ENCODE data around the gene GFPT2.

Gene GFPT2

DNA sequence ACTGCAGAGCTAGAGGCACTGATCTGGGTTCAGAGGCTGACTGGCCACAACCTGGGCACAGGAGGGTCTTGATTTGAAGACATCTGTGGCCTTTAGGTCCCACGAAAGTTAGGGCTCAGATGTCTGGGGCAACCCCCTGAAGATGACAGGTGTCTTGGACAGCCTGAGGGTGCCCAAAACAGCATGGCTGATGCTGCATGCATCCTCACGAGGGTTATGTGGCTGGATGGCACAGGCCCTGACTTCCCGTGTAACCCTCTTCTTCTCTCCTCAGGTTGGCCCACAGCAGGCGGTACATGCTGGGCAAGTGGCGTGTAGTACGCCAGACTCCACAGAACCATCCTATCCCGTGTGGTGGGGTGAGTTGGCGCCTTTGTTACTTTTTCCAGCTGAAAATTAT is 29.8 kb upstream of the GFPT2 start:
- Mint-ChIP-seq H3K4me3 (no peak overlapping the region), H3K4me1 (no peaks in the 10 kb centered on the region), H3K36me3 (no peaks in the 10 kb centered on the region), H3K27me3 (peaks cover 6% of the 10 kb centered on the region), H3K27ac (no peak overlapping the region), H3K9me3 (no peaks in the 10 kb centered on the region)
- DNase-seq, result no peak
- CTCF ChIA-PET, result no interaction called here

DNA sequence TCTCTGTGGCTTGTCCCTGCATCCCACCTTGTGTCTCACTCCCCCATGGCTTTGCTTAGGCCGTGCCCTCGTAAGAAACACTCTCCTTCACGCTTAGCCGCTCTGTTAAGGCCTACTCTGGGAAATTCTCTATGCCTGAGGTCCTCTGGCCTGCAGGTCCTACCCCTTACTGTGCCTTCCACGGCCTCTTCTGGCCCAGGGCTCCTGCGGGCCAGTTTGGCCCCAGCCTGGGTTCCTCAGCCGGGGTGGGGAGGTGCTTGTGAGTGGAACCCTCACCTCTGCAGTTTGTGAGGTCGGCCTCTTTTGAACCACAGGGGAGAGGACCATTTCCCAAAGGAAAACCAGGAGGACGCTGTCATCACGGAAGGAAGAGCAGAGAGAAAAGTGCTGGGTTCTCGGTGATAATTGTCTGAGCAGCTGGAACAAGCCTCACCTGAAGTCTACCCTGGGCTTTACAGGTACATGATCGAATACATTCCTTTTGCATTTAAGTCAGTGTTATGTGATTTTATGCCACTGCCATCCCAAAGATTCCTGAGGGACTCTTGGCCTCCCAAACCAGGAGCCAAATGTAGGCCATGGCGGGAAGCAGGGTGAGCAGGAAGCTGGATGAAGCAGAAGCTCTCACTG is 28.8 kb upstream of the GFPT2 start:
- peaks cover 6% of the 10 kb centered on the region for H3K27me3 Mint-ChIP-seq
- no peaks in the 10 kb centered on the region for H3K36me3 Mint-ChIP-seq
- CTCF ChIA-PET, result no interaction called here
- H3K4me1 Mint-ChIP-seq, result no peaks in the 10 kb centered on the region
- DNase-seq, result no peak
- no peak overlapping the region for H3K4me3 Mint-ChIP-seq
- H3K27ac Mint-ChIP-seq, result no peak overlapping the region
- H3K9me3 Mint-ChIP-seq, result no peaks in the 10 kb centered on the region

DNA sequence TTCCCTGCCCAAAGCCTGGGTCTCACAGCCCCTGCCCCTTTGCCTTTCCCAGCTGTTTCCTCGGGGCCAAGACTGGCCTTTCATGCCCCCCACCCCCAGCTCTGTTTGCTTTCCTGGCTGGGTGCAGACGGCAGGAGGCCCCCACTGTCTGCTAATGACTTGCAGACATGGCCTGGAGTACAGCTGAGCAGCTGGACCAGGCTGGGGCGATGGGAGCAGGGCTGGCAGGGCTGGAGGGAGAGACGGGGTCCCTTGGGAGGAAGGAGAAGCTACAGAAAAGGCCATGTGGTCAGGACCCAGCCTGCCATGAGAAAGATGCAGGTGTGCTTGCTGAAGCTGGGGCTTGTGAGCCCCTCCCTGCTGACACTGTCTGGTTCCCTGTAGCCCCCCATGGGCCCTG is 28.3 kb upstream of the GFPT2 start:
- no peaks in the 10 kb centered on the region for H3K4me1 Mint-ChIP-seq
- no peaks in the 10 kb centered on the region for H3K9me3 Mint-ChIP-seq
- CTCF ChIA-PET, result no interaction called here
- H3K27me3 Mint-ChIP-seq, result peaks cover 6% of the 10 kb centered on the region
- DNase-seq, result no peak
- no peak overlapping the region for H3K4me3 Mint-ChIP-seq
- no peak overlapping the region for H3K27ac Mint-ChIP-seq
- H3K36me3 Mint-ChIP-seq, result no peaks in the 10 kb centered on the region

GRCh38 chr5:180380856-180381255 is 27.7 kb upstream of the GFPT2 start:
- Mint-ChIP-seq H3K27ac (no peak overlapping the region), H3K27me3 (peaks cover 6% of the 10 kb centered on the region), H3K4me3 (no peak overlapping the region), H3K36me3 (no peaks in the 10 kb centered on the region), H3K4me1 (no peaks in the 10 kb centered on the region), H3K9me3 (no peaks in the 10 kb centered on the region)
- CTCF ChIA-PET, result no interaction called here
- no peak for DNase-seq

- peaks cover 10% of the 10 kb centered on the region for H3K27me3 Mint-ChIP-seq
- CTCF ChIA-PET, result no interaction called here
These were observed 27.3 kb upstream of the GFPT2 start for GRCh38 chr5:180380441-180380840.

DNA sequence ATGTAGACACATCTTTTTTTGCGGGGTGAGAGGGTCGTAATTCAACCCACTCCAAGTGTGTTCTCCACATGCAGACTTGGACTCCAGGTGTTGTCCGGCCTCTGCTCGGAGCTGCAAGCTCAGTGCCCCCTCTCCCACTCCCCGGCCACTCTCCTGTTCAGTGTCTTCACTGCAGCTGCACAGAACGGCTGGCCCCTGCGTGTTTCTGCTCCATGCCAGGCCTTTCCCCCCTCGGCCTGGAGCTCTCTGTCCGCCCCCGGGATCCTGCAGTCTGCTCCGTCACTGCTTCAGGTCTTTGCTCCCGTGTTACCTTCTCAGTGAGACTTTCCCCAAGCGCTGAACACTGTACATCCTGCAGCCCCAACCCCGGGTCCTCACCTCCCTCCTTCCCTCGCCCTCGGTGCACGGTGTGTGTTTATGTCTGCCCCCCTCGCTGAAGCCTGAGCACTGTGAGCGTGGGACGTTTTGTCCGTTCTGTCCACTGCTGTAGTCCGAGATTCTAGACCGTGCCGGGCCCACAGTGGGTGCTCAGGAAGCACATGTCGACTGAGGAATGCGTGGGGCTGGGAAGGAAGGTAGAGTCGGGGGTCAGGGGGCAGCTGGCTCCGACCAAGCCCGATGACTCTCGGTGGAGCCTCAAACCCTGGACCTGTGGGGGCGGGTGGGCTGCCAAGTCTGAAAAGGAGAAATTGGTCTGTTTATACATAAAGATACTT is 26.4 kb upstream of the GFPT2 start:
- CTCF ChIA-PET, result no interaction called here
- no peak for DNase-seq
- H3K36me3 Mint-ChIP-seq, result no peaks in the 10 kb centered on the region
- H3K9me3 Mint-ChIP-seq, result no peaks in the 10 kb centered on the region
- no peak overlapping the region for H3K4me3 Mint-ChIP-seq
- H3K27ac Mint-ChIP-seq, result no peak overlapping the region
- no peaks in the 10 kb centered on the region for H3K4me1 Mint-ChIP-seq
- peaks cover 13% of the 10 kb centered on the region for H3K27me3 Mint-ChIP-seq

More at GRCh38 chr5:180380441-180380840, 27.3 kb upstream of the GFPT2 start:
- DNase-seq, result no peak
- Mint-ChIP-seq H3K4me3 (no peak overlapping the region), H3K4me1 (no peaks in the 10 kb centered on the region), H3K27ac (no peak overlapping the region), H3K9me3 (no peaks in the 10 kb centered on the region), H3K36me3 (no peaks in the 10 kb centered on the region)

DNA sequence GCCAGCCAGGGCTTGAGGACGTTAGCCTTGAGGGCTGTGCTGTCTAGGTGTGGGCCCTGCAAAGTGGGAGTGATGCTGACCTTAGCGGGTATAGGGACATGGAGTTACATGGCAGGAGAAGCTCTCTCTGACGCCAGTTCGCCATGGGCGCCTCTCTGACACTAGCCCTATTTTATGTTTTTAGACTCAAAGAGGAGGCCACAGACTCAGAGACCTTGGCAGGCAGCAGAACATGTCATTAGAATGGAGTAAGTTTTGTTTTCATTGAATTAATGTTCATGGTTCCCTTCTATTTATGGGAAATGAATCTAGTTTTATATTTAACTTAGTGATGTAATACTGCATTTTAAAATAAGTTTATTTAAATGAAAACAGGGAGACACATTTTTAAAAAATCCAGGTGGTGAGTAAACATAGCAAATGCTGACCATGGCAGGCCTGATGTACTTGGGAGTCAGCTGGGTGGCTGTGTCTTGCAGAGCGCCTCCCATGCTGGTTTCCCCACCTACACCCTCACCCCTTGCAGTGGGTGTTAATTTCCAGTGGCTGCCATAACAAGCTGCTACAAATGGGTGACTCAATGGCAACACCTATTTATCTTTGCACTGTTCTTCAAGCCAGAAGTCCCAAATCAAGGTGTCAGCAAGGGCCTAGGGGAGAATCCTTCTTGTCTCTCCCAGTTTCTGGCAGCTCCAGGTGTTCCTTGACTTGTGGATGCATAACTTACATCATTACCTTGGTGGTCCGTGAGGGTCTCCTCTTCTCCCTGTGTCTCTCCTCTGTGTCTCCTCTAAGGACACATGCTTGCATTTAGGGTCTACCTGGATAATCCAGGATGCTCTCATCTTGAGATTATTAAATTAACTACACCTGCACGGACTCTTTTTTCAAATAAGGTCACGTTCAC is 25.6 kb upstream of the GFPT2 start:
- Mint-ChIP-seq H3K4me3 (no peak overlapping the region), H3K27ac (no peak overlapping the region), H3K4me1 (no peaks in the 10 kb centered on the region), H3K27me3 (peaks cover 13% of the 10 kb centered on the region), H3K9me3 (no peaks in the 10 kb centered on the region), H3K36me3 (no peaks in the 10 kb centered on the region)
- CTCF ChIA-PET, result no interaction called here
- no peak for DNase-seq

DNA sequence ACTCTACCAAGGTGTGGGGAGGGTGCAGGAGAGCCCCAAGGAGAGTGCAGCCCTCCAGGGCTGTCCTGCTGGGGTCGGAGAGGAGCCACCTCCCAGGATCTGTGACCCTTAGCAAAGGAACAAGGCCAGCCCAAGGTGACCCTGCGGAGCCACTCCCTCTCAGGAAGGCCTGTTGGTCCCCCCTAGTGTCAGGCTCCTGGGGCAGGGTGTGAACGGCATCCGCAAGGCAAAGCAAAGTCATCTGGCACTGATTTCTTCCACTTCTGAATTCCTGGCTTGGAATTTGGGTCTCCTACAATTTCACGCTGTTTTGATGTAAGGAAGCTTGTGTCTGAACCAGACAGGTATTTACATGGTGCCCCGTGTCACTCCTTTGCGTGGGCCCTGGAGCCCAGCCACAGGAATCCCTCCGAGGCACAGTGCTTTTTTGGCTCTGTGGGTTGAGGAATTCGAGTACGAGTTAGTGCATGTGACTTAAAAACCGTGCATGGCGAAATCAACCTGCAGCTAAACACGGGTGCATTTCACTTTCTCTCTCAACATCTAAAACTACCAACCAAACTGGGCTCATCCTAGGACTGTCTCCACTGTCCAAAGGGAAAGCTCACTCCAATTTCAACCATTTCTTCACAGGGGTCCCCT is 24.5 kb upstream of the GFPT2 start:
- DNase-seq, result no peak
- Mint-ChIP-seq H3K27me3 (peaks cover 13% of the 10 kb centered on the region), H3K36me3 (no peaks in the 10 kb centered on the region), H3K9me3 (no peaks in the 10 kb centered on the region), H3K27ac (no peak overlapping the region), H3K4me3 (no peak overlapping the region), H3K4me1 (no peaks in the 10 kb centered on the region)
- CTCF ChIA-PET, result no interaction called here

GRCh38 chr5:180376511-180376910 is 23.4 kb upstream of the GFPT2 start:
- CTCF ChIA-PET, result no interaction called here
- DNase-seq, result no peak
- no peaks in the 10 kb centered on the region for H3K36me3 Mint-ChIP-seq

DNA sequence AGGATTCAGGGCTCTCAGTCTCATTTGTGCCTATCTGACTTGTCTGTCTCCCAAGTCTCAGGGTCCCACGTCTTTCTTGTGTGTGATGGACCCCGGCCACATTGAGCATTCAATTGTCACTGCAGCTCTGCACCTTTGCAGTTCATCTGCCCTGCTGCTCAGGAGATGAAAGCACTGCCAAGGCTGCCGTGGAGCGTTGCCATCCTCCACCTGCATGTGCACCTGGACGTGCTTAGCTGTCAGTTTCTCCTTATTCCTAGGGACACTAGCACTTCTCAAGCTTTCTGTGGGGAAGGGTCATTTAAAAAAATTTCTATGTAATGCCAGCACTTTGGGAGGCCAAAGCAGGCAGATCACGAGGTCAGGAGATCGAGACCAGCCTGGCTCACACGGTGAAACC is 22.8 kb upstream of the GFPT2 start:
- H3K36me3 Mint-ChIP-seq, result no peaks in the 10 kb centered on the region
- H3K4me3 Mint-ChIP-seq, result no peak overlapping the region
- no peaks in the 10 kb centered on the region for H3K9me3 Mint-ChIP-seq
- CTCF ChIA-PET, result no interaction called here
- no peaks in the 10 kb centered on the region for H3K4me1 Mint-ChIP-seq
- peaks cover 8% of the 10 kb centered on the region for H3K27me3 Mint-ChIP-seq
- no peak overlapping the region for H3K27ac Mint-ChIP-seq
- DNase-seq, result no peak

More at GRCh38 chr5:180376511-180376910, 23.4 kb upstream of the GFPT2 start:
- H3K27me3 Mint-ChIP-seq, result peaks cover 13% of the 10 kb centered on the region
- no peak overlapping the region for H3K4me3 Mint-ChIP-seq
- H3K27ac Mint-ChIP-seq, result no peak overlapping the region
- no peaks in the 10 kb centered on the region for H3K9me3 Mint-ChIP-seq
- H3K4me1 Mint-ChIP-seq, result no peaks in the 10 kb centered on the region

DNA sequence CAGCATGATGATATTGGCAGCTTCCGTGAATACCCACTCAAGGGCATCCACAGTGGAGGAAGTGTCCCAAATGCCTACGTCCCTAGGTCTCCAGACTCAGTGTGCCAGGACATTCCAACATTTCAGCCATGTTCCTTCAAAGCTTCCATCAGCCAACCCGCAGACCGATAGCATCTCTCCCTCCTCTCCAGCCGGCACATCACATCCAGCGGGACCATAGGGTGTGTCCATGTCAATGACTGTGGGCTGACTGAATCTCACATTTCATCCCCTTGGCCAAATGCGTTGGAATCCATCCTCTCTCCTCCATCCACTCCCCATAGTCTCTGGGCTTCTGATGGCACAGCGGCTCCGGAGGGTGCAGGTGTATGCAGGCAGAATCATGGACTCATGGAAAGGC is 22.2 kb upstream of the GFPT2 start:
- H3K4me1 Mint-ChIP-seq, result no peaks in the 10 kb centered on the region
- no peak for DNase-seq
- H3K27me3 Mint-ChIP-seq, result peaks cover 7% of the 10 kb centered on the region
- no peak overlapping the region for H3K4me3 Mint-ChIP-seq
- CTCF ChIA-PET, result no interaction called here
- no peaks in the 10 kb centered on the region for H3K9me3 Mint-ChIP-seq
- no peaks in the 10 kb centered on the region for H3K36me3 Mint-ChIP-seq
- H3K27ac Mint-ChIP-seq, result no peak overlapping the region

DNA sequence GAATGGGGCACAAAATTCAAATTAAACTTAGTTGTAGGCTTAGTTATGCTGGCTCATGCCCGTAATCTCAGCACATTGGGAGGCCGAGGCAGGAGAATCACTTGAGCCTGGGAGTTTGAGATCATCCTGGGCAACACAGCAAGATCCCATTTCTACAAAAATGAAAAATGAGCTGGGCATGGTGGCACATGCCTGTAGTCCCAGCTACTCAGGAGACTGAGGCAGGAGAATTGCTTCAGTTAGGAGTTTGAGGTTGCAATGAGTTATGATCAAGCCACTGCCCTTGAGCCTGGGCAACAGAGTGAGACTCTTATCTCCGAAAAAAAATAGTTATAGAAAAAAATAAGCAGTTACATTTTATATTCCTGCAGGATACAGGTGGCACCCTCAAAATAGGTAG is 20.7 kb upstream of the GFPT2 start:
- no peaks in the 10 kb centered on the region for H3K9me3 Mint-ChIP-seq
- H3K4me1 Mint-ChIP-seq, result no peaks in the 10 kb centered on the region
- H3K27ac Mint-ChIP-seq, result no peak overlapping the region
- H3K36me3 Mint-ChIP-seq, result no peaks in the 10 kb centered on the region
- no peak for DNase-seq
- H3K27me3 Mint-ChIP-seq, result peaks cover 7% of the 10 kb centered on the region
- CTCF ChIA-PET, result interaction anchor here (0.7 kb wide), 1 partner anchor 163 kb away, joined by 3 read pairs; no protein-coding TSS in a partner anchor
- H3K4me3 Mint-ChIP-seq, result no peak overlapping the region

- no peak for DNase-seq
- Mint-ChIP-seq H3K9me3 (no peaks in the 10 kb centered on the region), H3K4me3 (no peak overlapping the region), H3K27ac (no peak overlapping the region), H3K36me3 (no peaks in the 10 kb centered on the region), H3K27me3 (peaks cover 7% of the 10 kb centered on the region), H3K4me1 (no peaks in the 10 kb centered on the region)
- CTCF ChIA-PET, result interaction anchor here (0.7 kb wide), 1 partner anchor 163 kb away, joined by 3 read pairs; no protein-coding TSS in a partner anchor
These were observed 20.3 kb upstream of the GFPT2 start for GRCh38 chr5:180373454-180373853.

DNA sequence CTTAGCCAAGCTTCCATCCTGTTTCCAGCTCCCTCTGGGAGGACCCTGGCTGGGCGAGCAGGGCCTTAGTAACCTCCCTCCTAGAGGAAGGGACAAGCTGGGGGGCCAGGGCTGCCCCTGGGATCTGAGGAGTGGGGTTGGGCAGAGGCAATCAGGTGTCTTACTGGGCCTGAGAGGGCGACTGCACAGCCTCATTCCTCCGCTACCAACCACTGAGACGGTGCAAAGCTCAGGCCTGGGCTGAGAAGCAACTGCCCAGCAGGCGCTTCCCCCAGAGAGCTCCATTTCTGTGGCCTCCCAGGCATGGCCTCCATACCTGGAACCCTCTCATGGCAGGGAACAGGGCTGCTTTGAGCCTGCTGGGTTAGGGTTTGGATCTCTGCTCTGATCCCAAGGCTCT is 18.8 kb upstream of the GFPT2 start:
- CTCF ChIA-PET, result no interaction called here
- H3K4me1 Mint-ChIP-seq, result no peaks in the 10 kb centered on the region
- no peak overlapping the region for H3K27ac Mint-ChIP-seq

More for the DNA sequence above, 18.8 kb upstream of the GFPT2 start:
- Mint-ChIP-seq H3K9me3 (no peaks in the 10 kb centered on the region), H3K27me3 (peaks cover 7% of the 10 kb centered on the region), H3K36me3 (no peaks in the 10 kb centered on the region), H3K4me3 (no peak overlapping the region)
- DNase-seq, result no peak
